Measurements from ENCODE around the gene KRTAP1-5.

Gene KRTAP1-5

DNA sequence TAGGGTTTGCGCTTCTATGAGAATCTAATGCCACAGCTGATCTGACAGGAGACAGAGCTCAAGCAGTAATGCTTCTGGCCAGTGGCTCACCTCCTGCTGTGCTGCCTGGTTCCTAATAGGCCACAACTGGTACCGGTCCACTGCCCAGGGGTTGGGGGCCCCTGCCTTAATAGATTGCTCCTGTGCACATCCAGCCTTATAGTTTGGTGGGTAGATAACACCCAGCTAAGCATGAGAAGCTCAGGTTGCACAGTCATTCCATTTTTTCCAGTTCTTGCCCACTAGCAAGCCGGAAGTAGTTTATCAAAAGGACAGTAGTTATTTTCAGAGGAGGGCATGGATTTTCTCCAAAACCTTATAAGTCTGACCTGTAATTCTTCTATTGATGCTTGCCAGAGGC, 7.6 kb downstream of the KRTAP1-5 start:
- DNase-seq (ENCODE audit: insufficient read length, low spot score) (no peak), FAIRE-seq (no peak)
- TF ChIP-seq, protein P1, sequence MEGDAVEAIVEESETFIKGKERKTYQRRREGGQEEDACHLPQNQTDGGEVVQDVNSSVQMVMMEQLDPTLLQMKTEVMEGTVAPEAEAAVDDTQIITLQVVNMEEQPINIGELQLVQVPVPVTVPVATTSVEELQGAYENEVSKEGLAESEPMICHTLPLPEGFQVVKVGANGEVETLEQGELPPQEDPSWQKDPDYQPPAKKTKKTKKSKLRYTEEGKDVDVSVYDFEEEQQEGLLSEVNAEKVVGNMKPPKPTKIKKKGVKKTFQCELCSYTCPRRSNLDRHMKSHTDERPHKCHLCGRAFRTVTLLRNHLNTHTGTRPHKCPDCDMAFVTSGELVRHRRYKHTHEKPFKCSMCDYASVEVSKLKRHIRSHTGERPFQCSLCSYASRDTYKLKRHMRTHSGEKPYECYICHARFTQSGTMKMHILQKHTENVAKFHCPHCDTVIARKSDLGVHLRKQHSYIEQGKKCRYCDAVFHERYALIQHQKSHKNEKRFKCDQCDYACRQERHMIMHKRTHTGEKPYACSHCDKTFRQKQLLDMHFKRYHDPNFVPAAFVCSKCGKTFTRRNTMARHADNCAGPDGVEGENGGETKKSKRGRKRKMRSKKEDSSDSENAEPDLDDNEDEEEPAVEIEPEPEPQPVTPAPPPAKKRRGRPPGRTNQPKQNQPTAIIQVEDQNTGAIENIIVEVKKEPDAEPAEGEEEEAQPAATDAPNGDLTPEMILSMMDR (IDR thresholded peaks at IDR 0.05; ENCODE audit: insufficient read depth, missing control alignments): no peak

DNA sequence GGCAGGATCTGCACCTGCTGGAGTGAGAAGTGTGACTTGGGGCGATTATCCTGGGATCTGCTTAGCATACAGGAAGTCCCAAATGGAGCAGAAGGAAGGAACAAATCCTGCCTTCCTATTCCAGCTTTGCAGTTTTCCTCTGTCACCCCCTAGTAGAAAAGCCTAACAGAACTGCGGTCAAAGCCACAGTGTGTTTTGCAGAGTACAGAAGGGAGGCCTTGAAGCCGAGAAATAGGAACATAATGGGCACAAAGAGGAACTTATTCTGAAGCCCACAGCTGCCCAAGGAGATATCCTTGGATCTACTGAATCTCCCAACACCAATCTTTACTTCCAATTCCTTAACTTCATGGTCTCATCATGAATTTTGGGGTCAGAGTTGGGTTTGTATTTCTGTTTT, 8.5 kb downstream of the KRTAP1-5 start:
- no peak for DNase-seq (ENCODE audit: insufficient read length, low spot score)
- FAIRE-seq: no peak
- TF ChIP-seq, protein P1 (IDR thresholded peaks at IDR 0.05; ENCODE audit: insufficient read depth, missing control alignments): no peak

DNA sequence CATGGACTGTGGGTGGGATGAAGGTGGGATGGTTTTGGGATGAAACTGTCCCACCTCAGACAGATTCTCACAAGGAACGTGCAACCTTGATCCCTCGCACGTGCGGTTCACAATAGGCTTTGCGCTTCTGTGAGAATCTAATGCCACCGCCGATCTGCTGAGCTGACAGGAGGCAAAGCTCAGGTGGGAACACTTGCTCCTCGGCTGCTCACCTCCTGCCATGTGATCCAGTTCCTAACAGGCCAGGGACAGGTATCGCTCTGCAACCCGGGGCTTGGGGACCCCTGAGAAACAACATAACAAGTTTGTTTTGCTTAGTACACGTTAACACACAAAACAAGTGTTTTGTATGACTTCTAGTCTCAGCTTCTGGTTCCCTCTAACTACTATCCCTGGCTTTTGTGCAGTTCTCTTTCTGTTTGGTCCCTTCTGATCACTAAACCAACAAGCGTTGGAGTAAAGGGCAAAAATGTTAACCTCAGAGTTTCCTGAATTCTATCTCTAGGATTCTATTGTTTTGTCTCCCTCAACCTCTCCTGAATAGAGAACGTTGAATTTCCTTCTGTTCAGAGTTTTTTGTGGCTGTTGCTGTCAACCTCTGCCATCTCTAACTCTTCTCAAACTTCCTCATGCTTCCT, 10.3 kb downstream of the KRTAP1-5 start:
- TF ChIP-seq, protein P1 (IDR thresholded peaks at IDR 0.05; ENCODE audit: insufficient read depth, missing control alignments): no peak
- FAIRE-seq: no peak
- DNase-seq (ENCODE audit: insufficient read length, low spot score): no peak

DNA sequence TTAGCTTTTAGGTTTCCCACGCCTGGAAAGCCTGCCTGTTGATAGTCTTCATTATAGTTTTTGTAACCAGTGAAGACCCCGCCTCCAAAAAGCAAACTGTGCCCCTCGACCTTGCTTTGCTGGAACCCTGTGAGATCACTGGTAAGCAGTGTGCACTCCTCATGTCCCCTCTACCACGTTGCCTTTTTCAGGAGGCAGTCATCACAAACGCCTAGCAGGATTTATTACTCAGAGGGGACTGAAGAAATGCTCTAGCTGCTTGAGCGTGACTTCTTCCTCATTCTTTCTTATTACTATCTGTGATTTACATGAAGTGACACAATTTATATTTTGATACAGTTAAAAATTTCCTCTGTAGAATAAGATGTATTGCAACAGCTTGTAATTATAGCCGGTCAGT, 11.6 kb downstream of the KRTAP1-5 start:
- no peak for FAIRE-seq

DNA sequence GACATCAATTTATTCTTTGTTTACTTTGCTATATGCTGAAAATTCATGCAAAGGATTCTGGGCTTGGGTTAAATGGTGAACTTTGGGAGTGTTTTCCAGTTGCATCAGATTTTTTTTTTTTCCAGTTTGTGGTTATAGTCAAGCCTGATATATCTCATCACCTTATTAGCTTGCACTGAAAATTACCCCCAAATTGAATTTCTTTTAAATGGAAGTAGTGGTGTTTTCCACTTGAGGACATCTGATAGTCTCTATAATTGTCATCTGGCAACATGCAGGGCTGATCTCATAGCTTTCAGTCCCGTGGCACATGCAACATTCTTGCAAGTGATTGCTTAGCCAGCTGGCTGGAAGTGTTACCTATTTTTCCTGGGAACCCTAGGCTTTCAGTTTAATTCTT, 13.4 kb downstream of the KRTAP1-5 start:
- TF ChIP-seq, protein P1 (IDR thresholded peaks at IDR 0.05; ENCODE audit: insufficient read depth, missing control alignments): no peak
- no peak for FAIRE-seq
- DNase-seq (ENCODE audit: insufficient read length, low spot score): no peak

More for the DNA sequence above, 11.6 kb downstream of the KRTAP1-5 start:
- TF ChIP-seq, protein P1 (IDR thresholded peaks at IDR 0.05; ENCODE audit: insufficient read depth, missing control alignments): no peak
- DNase-seq (ENCODE audit: insufficient read length, low spot score): no peak

DNA sequence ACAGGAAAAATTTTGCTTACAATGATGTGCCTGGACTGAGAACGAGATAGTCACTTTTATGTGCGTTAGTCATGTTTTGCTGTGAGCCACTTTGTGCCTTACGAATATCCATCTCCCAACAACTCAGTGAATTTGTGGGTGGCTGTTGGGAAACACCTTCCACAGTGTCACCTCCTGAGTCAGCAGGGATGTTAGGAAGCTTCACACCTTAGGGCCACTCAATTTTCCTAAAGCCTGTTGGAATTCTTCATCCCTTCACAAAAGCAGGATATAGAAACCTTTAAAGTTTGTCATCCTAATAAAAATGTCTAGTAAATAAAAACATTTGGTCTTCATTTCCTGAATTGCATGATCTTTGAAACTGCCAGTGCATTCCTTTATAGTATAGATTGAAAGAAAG, 13.8 kb downstream of the KRTAP1-5 start:
- FAIRE-seq (no peak), DNase-seq (ENCODE audit: insufficient read length, low spot score) (no peak)
- TF ChIP-seq, protein P1 (IDR thresholded peaks at IDR 0.05; ENCODE audit: insufficient read depth, missing control alignments): no peak

DNA sequence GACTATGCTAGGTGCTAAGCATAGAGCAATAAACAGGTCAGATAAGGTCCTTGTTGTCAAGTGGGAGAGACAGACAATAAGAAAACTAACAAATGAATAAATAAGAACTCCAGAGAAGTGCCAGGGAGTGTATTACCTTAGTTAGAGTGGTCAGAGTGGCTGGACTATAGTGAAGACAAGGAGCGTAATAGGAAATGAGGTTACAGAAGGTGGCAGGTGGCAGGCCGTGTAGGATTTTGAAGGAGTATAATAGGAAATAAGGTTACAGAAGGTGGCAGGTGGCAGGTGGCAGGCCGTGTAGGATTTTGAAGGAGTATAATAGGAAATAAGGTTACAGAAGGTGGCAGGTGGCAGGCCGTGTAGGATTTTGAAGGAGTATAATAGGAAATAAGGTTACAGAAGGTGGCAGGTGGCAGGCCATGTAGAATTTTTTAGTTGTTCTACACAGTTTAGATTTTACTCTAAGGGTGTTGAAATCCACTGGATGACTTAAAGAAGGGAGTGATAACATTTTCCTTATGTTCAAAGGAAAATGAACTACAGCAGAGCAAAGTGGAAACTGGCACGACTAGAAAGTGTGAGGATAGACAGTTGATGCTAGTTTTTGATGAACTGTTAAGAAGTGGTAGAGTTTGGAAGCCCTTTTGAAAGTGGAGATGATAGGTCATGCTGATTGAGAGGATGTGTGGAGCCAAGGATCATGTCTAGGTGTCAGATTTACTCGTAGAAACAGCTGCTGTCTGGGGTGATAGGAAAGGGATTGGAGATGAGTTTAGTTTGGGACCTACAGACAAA, 14.5 kb downstream of the KRTAP1-5 start:
- FAIRE-seq (no peak), DNase-seq (ENCODE audit: insufficient read length, low spot score) (no peak)
- TF ChIP-seq, protein P1 (IDR thresholded peaks at IDR 0.05; ENCODE audit: insufficient read depth, missing control alignments): no peak
